ENCODE data around the gene TSPAN18.

DNA sequence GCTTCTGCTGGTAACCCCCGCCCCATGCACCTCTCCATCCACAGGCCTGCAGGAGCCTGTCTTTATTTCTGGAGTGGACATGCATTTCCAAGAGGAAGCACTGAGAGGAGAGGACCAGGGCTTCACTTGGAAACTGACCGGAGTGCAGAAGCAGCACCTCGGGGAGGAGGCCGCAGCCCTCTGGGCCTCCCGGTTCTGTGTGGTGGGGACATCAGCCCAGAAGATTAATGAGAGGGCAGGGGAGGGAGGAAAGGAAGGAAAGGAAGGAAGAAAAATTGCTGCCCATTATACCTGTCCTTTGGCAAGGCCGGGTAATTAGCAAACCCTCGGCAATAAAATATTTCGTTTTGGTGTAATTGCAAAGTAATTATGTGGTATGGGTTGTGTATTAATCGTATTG lies 126.9 kb downstream of the TSPAN18 start:
- TF ChIP-seq CTCF (IDR thresholded peaks at IDR 0.05 in 4 of 5, conservative IDR thresholded peaks at IDR 0.05 in 1 of 5) (no peak), POLR2A (IDR thresholded peaks at IDR 0.05) (no peak)

Measured in gastrocnemius medialis (tissue), 4 donors.